ENCODE results near the gene ZNF665.
"Not testable (repeated sequence)": the region's sequence is repeated elsewhere in the genome, so short reads cannot be mapped to it uniquely, and the experiment has no call there.

ZNF665 gene

GRCh38 chr19:53195265-53195903, 2.2 kb upstream of the ZNF665 start:
- DNase-seq (ENCODE audit: low read depth), result peak; percentile 85
- no peak overlapping the region for H3K4me3 ChIP-seq (ENCODE audit: control insufficient read depth, low read depth, low read length)
- TF ChIP-seq CTCF (conservative IDR thresholded peaks at IDR 0.05; ENCODE audit: control insufficient read depth, insufficient read depth, low read depth, low read length), result peak; percentile 98

- peak overlapping the region; percentile 29 for H3K4me3 ChIP-seq (ENCODE audit: control insufficient read depth, low read depth, low read length)
- no peak for TF ChIP-seq CTCF (conservative IDR thresholded peaks at IDR 0.05; ENCODE audit: control insufficient read depth, insufficient read depth, low read depth, low read length)
- DNase-seq (ENCODE audit: low read depth), result no peak
These were observed 521 bp upstream of the ZNF665 start for GRCh38 chr19:53193535-53194222.

- no peak for DNase-seq (ENCODE audit: low read depth)
- TF ChIP-seq CTCF (conservative IDR thresholded peaks at IDR 0.05; ENCODE audit: control insufficient read depth, insufficient read depth, low read depth, low read length), result no peak
- H3K4me3 ChIP-seq (ENCODE audit: control insufficient read depth, low read depth, low read length), result no peak overlapping the region
These were observed 2.9 kb downstream of the ZNF665 start for GRCh38 chr19:53190253-53190652.

- DNase-seq (ENCODE audit: low read depth); H3K4me3 ChIP-seq (ENCODE audit: control insufficient read depth, low read depth, low read length): not testable (repeated sequence)
These were observed 3.4 kb downstream of the ZNF665 start for GRCh38 chr19:53189691-53190198.

GRCh38 chr19:53185155-53185882, 7.8 kb downstream of the ZNF665 start:
- not testable (repeated sequence) for H3K4me3 ChIP-seq (ENCODE audit: control insufficient read depth, low read depth, low read length); DNase-seq (ENCODE audit: low read depth)

- DNase-seq (ENCODE audit: low read depth), result peak; percentile 38
- TF ChIP-seq CTCF (conservative IDR thresholded peaks at IDR 0.05; ENCODE audit: control insufficient read depth, insufficient read depth, low read depth, low read length), result no peak
- no peak overlapping the region for H3K4me3 ChIP-seq (ENCODE audit: control insufficient read depth, low read depth, low read length)
These were observed 9.9 kb downstream of the ZNF665 start for GRCh38 chr19:53183146-53183764.

GRCh38 chr19:53182202-53182601, 11.0 kb downstream of the ZNF665 start:
- DNase-seq (ENCODE audit: low read depth), result peak; percentile 24
- TF ChIP-seq CTCF (conservative IDR thresholded peaks at IDR 0.05; ENCODE audit: control insufficient read depth, insufficient read depth, low read depth, low read length), result no peak
- H3K4me3 ChIP-seq (ENCODE audit: control insufficient read depth, low read depth, low read length), result no peak overlapping the region

Measured in fibroblast of mammary gland (primary cell).